Stimulated activated CD4-positive, alpha-beta T cell treated with anti-CD3 and anti-CD28 coated beads, Interleukin-1b, Interleukin-23, amount 100 ng/mL, for 48 hours (primary cell): ENCODE data around the gene RSPH10B.
"Not testable (repeated sequence)": the region's sequence is repeated elsewhere in the genome, so short reads cannot be mapped to it uniquely, and the experiment has no call there.

Experiments used
- DNase-seq: peaks from one replicate; pipeline ENCODE4 v3.0.0-alpha.2; 2020

Gene RSPH10B

GRCh38 chr7:5926263-5926870 lies 44.1 kb downstream of the RSPH10B start:
- DNase-seq: not testable (repeated sequence)

GRCh38 chr7:5924630-5925029 lies 45.9 kb downstream of the RSPH10B start:
- DNase-seq: not testable (repeated sequence)

GRCh38 chr7:5924180-5924579 lies 46.3 kb downstream of the RSPH10B start:
- DNase-seq: not testable (repeated sequence)

- DNase-seq: not testable (repeated sequence)
These were observed 54.0 kb downstream of the RSPH10B start for GRCh38 chr7:5916529-5916928.

GRCh38 chr7:5908835-5909234 lies 61.7 kb downstream of the RSPH10B start:
- not testable (repeated sequence) for DNase-seq

GRCh38 chr7:5904726-5905125 lies 65.8 kb downstream of the RSPH10B start:
- DNase-seq: not testable (repeated sequence)

GRCh38 chr7:5903002-5903401 lies 67.5 kb downstream of the RSPH10B start:
- not testable (repeated sequence) for DNase-seq

GRCh38 chr7:5898480-5899224 lies 71.8 kb downstream of the RSPH10B start, which contains the start of gene CCZ1:
CCZ1 (plus strand) TSS chr7:5898733; CDS start chr7:5898800, 67 bp downstream.
- peak; percentile 83 for DNase-seq

- DNase-seq: not testable (repeated sequence)
These were observed 73.0 kb downstream of the RSPH10B start for GRCh38 chr7:5897369-5897919.

GRCh38 chr7:5892498-5892897 lies 78.0 kb downstream of the RSPH10B start:
- DNase-seq: no peak

- DNase-seq: not testable (repeated sequence)
These were observed 80.2 kb downstream of the RSPH10B start for GRCh38 chr7:5890244-5890643.

GRCh38 chr7:5888021-5888420 lies 82.5 kb downstream of the RSPH10B start:
- not testable (repeated sequence) for DNase-seq

- DNase-seq: not testable (repeated sequence)
These were observed 86.1 kb downstream of the RSPH10B start for GRCh38 chr7:5884431-5884830.

- not testable (repeated sequence) for DNase-seq
These were observed 90.4 kb downstream of the RSPH10B start for GRCh38 chr7:5880106-5880505.

GRCh38 chr7:5879591-5879990 lies 90.9 kb downstream of the RSPH10B start:
- DNase-seq: not testable (repeated sequence)
